Panc1 (cell line): Measurements from ENCODE around the gene TWNK. TPM values are rescaled to one million over a fixed set of nuclear protein-coding genes. Genes with fewer than 3 reads are reported as not detected.

ENCODE experiments used
- ATAC-seq: fragments of 200-7000 bp; cut with Tn5 transposase; 2 replicates; pipeline ENCODE4 v1.9.1; 2020; ENCODE audit warnings: mild to moderate bottlenecking, moderate library complexity
- BruUV-seq: library from RNA; stranded (reverse); fragments of 400-500 nt; replicated peaks from 2 replicates; lab custom pipeline; 2021; lab: Mats Ljungman, UMichigan
- CTCF ChIA-PET: fragments of 300-600 bp; sonication (Branson Sonifier 250); formaldehyde crosslinking; loops from one replicate; lab custom pipeline; 2022; ENCODE audit warnings: antibody characterized with exemption; lab: Charles Lee
- POLR2A ChIA-PET: fragments of 300-600 bp; sonication (Branson Sonifier 250); formaldehyde crosslinking; loops from one replicate; lab custom pipeline; 2022; ENCODE audit warnings: antibody characterized with exemption; lab: Charles Lee
- DNase-seq: peaks from one replicate; pipeline ENCODE4 v3.0.0-alpha.2; 2010; ENCODE audit warnings: low read depth, low spot score
- H3K27ac ChIP-seq: 2 replicates; pipeline ENCODE4 v1.5.1; 2011; ENCODE audit warnings: mild to moderate bottlenecking, low read length, inconsistent platforms
- H3K27me3 ChIP-seq: fragments of 200-500 bp; sonication (Bioruptor generic); 2 replicates; pipeline ENCODE4 v1.6.0; 2014; ENCODE audit warnings: low read length, inconsistent platforms; ENCODE audit not compliant: control insufficient read depth, insufficient read depth
- H3K36me3 ChIP-seq: fragments of 200-500 bp; sonication (Bioruptor generic); 2 replicates; pipeline ENCODE4 v1.5.1; 2014; ENCODE audit warnings: inconsistent platforms, mild to moderate bottlenecking, low read length, moderate library complexity; ENCODE audit not compliant: control insufficient read depth, insufficient read depth
- H3K4me1 ChIP-seq: 2 replicates; pipeline ENCODE4 v1.5.1; 2011; ENCODE audit warnings: inconsistent platforms, mild to moderate bottlenecking, low read length, moderate library complexity; ENCODE audit not compliant: control insufficient read depth, insufficient read depth
- H3K4me3 ChIP-seq, 2 experiments: 2 replicates each; pipeline ENCODE4 v1.5.1; 2011 to 2012; ENCODE audit warnings: low read depth in 2 of 2, low read length in 2 of 2, mild to moderate bottlenecking in 2 of 2, inconsistent platforms in 1 of 2, moderate library complexity in 1 of 2
- H3K9me3 ChIP-seq: fragments of 200-500 bp; sonication (Bioruptor generic); 2 replicates; pipeline ENCODE4 v1.5.1; 2014; ENCODE audit warnings: low read depth, mild to moderate bottlenecking, inconsistent platforms, low read length, moderate library complexity; ENCODE audit not compliant: control insufficient read depth, insufficient read depth
- CTCF ChIP-seq: fragments of 450-650 bp; IDR thresholded peaks from 2 replicates; pipeline ENCODE4 v1.5.1; 2017; ENCODE audit warnings: mild to moderate bottlenecking
- POLR2AphosphoS5 ChIP-seq: IDR thresholded peaks from 2 replicates; pipeline ENCODE4 v1.6.1; 2012; ENCODE audit warnings: mild to moderate bottlenecking, low read depth, low read length, moderate library complexity
- REST ChIP-seq, 2 experiments: IDR thresholded peaks; 2 replicates each; pipeline ENCODE4 v1.6.1; 2011 to 2012; ENCODE audit warnings: low read depth in 2 of 2, control low read depth in 1 of 2, low read length in 1 of 2, mild to moderate bottlenecking in 1 of 2, moderate library complexity in 1 of 2; ENCODE audit not compliant: insufficient read depth in 1 of 2
- SIN3A ChIP-seq: IDR thresholded peaks from 2 replicates; pipeline ENCODE4 v1.6.1; 2012; ENCODE audit warnings: low read depth, mild to moderate bottlenecking, low read length, moderate library complexity, borderline replicate concordance; ENCODE audit not compliant: insufficient read depth
- TCF7L2 ChIP-seq: IDR thresholded peaks from 2 replicates; pipeline ENCODE4 v1.6.1; 2011; ENCODE audit warnings: mild to moderate bottlenecking, low read depth, low read length, inconsistent platforms
- in situ Hi-C: cut with HindIII; loops from 2 replicates; pipeline ENCODE4 v1.10.0; 2016; ENCODE audit warnings: low sequenced_read_pairs, low pct_unique_long_range_greater_than_20kb
- intact Hi-C: fragments of 100-400 bp; cut with micrococcal nuclease; formaldehyde crosslinking; loops from one replicate; pipeline ENCODE4 v1.10.0; 2022; ENCODE audit not compliant: unreplicated experiment
- total RNA-seq: library from RNA; stranded (reverse); gene quantifications from one replicate; pipeline ENCODE4 v1.2.1, GENCODE V29; 2021; ENCODE audit not compliant: unreplicated experiment

TWNK gene
- total RNA-seq, 1 experiment from 2014 or later, result 30.5 TPM

GRCh38 chr10:100997360-100998182 lies 10.2 kb downstream of the TWNK start:
- TF ChIP-seq POLR2AphosphoS5 (peak; percentile 24), CTCF (peak; percentile 99), REST (IDR thresholded peaks at IDR 0.05; ENCODE audit: insufficient read depth in 1 of 2, low read depth in 2 of 2, low read length in 1 of 2) (0 out of 4 replicates have a peak, but pooled peaks of 1 of the 2 experiments have one; percentile 28), TCF7L2 (no peak), SIN3A (peak; percentile 92; the same call in 1 of the 2 replicates)
- ChIA-PET POLR2A (interaction anchor here (0.5 to 1.1 kb wide), 5 partner anchors 17 to 254 kb away, joined by 3 to 14 read pairs (median 5); partner anchors contain the start of gene KAZALD1), CTCF (interaction anchor here (0.8 to 1.8 kb wide), 8 partner anchors 9 to 52 kb away, joined by 3 to 11 read pairs (median 4); partner anchors contain the start of gene SEMA4G)
- intact Hi-C loops, result no loop called here
- no TSS peak for BruUV-seq
- no peak for DNase-seq
- in situ Hi-C loops, result no loop called here
- H3K27me3 ChIP-seq, result no peaks in the 10 kb centered on the region
- peak overlapping the region; percentile 74 to 87 for H3K4me3 ChIP-seq
- no peaks in the 10 kb centered on the region for H3K9me3 ChIP-seq
- peaks cover 7% of the 10 kb centered on the region; the same call in 1 of the 2 replicates for H3K36me3 ChIP-seq
- peaks cover 40% of the 10 kb centered on the region for H3K4me1 ChIP-seq
- peak overlapping the region; percentile 96 for H3K27ac ChIP-seq
- ATAC-seq, result peak; percentile 73

GRCh38 chr10:100998183-100998990 lies 11.0 kb downstream of the TWNK start:
- no peak for DNase-seq
- Histone ChIP-seq H3K27ac (peak overlapping the region; percentile 96), H3K9me3 (no peaks in the 10 kb centered on the region), H3K27me3 (no peaks in the 10 kb centered on the region), H3K36me3 (peaks cover 8% of the 10 kb centered on the region; the same call in 1 of the 2 replicates), H3K4me3 (peak overlapping the region; percentile 74 to 87), H3K4me1 (peaks cover 40% of the 10 kb centered on the region)
- ChIA-PET CTCF (interaction anchor here (0.6 to 1.2 kb wide), 10 partner anchors 8 to 786 kb away, joined by 3 to 14 read pairs (median 4); no protein-coding TSS in a partner anchor), POLR2A (interaction anchor here (0.6 to 1.1 kb wide), 4 partner anchors 16 to 255 kb away, joined by 3 to 14 read pairs (median 6); no protein-coding TSS in a partner anchor)
- ATAC-seq, result peak; percentile 49
- no TSS peak for BruUV-seq
- in situ Hi-C loops, result no loop called here
- TF ChIP-seq SIN3A (no peak), CTCF (no peak), POLR2AphosphoS5 (no peak), REST (IDR thresholded peaks at IDR 0.05; ENCODE audit: insufficient read depth in 1 of 2, low read depth in 2 of 2, low read length in 1 of 2) (no peak), TCF7L2 (no peak)
- intact Hi-C loops, result no loop called here
